HepG2 (cell line): ENCODE data around the gene SLC4A11. TPM values are rescaled to one million over a fixed set of nuclear protein-coding genes. Genes with fewer than 3 reads are reported as not detected.

Source experiments
- ARID2 ChIP-seq: sonication (generic); formaldehyde crosslinking; IDR thresholded peaks from 2 replicates; pipeline ENCODE4 v1.8.1; 2022; ENCODE audit warnings: mild to moderate bottlenecking, missing genetic modification reagents, borderline replicate concordance
- CERS6 ChIP-seq: sonication (generic); formaldehyde crosslinking; IDR thresholded peaks from 2 replicates; pipeline ENCODE4 v1.5.0; 2020; ENCODE audit warnings: missing genetic modification reagents
- CHD4 ChIP-seq: fragments of 200-600 bp; sonication (generic); IDR thresholded peaks from 2 replicates; pipeline ENCODE4 v1.7.0; 2017; ENCODE audit warnings: mild to moderate bottlenecking, low read length, borderline replicate concordance
- FOXK1 ChIP-seq: sonication (generic); formaldehyde crosslinking; IDR thresholded peaks from 2 replicates; pipeline ENCODE4 v1.4.0; 2020; ENCODE audit warnings: low read depth, missing genetic modification reagents, borderline replicate concordance
- GZF1 ChIP-seq: sonication (generic); formaldehyde crosslinking; IDR thresholded peaks from 2 replicates; pipeline ENCODE4 v1.5.1; 2020; ENCODE audit warnings: mild to moderate bottlenecking, missing genetic modification reagents
- JDP2 ChIP-seq: sonication (generic); formaldehyde crosslinking; IDR thresholded peaks from 2 replicates; pipeline ENCODE4 v1.8.1; 2022; ENCODE audit warnings: missing genetic modification reagents, borderline replicate concordance
- KDM2A ChIP-seq: sonication (generic); formaldehyde crosslinking; IDR thresholded peaks from 2 replicates; pipeline ENCODE4 v1.4.0; 2020; ENCODE audit warnings: low read depth, missing genetic modification reagents, borderline replicate concordance
- KDM5B ChIP-seq: sonication (generic); formaldehyde crosslinking; IDR thresholded peaks from 2 replicates; pipeline ENCODE4 v1.4.0; 2020; ENCODE audit warnings: missing genetic modification reagents, mild to moderate bottlenecking, borderline replicate concordance
- KLF13 ChIP-seq: sonication (generic); formaldehyde crosslinking; IDR thresholded peaks from 2 replicates; pipeline ENCODE4 v1.4.0; 2020; ENCODE audit warnings: mild to moderate bottlenecking, missing genetic modification reagents
- NCOA2 ChIP-seq: sonication (generic); formaldehyde crosslinking; IDR thresholded peaks from 2 replicates; pipeline ENCODE4 v1.8.0; 2022; ENCODE audit warnings: inconsistent platforms
- NR2C2 ChIP-seq: sonication (generic); formaldehyde crosslinking; IDR thresholded peaks from 2 replicates; pipeline ENCODE4 v1.4.0; 2020; ENCODE audit warnings: missing genetic modification reagents, mild to moderate bottlenecking, moderate library complexity, borderline replicate concordance
- SAFB2 ChIP-seq: sonication (generic); formaldehyde crosslinking; IDR thresholded peaks from 2 replicates; pipeline ENCODE4 v1.5.1; 2020; ENCODE audit warnings: missing genetic modification reagents, low read depth, mild to moderate bottlenecking, borderline replicate concordance
- SSRP1 ChIP-seq: IDR thresholded peaks from 2 replicates; pipeline ENCODE4 v1.6.1; 2016; ENCODE audit warnings: control low read depth
- TAF15 ChIP-seq: fragments of 200-400 bp; formaldehyde crosslinking; IDR thresholded peaks from one replicate; pipeline ENCODE4 v1.6.1; 2018; ENCODE audit warnings: mild to moderate bottlenecking, low read depth, low read length; ENCODE audit not compliant: poor library complexity, severe bottlenecking
- ZBTB2 ChIP-seq: sonication (generic); formaldehyde crosslinking; IDR thresholded peaks from 2 replicates; pipeline ENCODE4 v1.8.0; 2022; ENCODE audit warnings: low read depth, missing genetic modification reagents
- ZBTB21 ChIP-seq: sonication (generic); formaldehyde crosslinking; IDR thresholded peaks from 2 replicates; pipeline ENCODE4 v1.4.0; 2020; ENCODE audit warnings: missing genetic modification reagents
- ZNF121 ChIP-seq: sonication (generic); formaldehyde crosslinking; IDR thresholded peaks from 2 replicates; pipeline ENCODE4 v1.5.0; 2020; ENCODE audit warnings: mild to moderate bottlenecking, missing genetic modification reagents
- ZNF331 ChIP-seq: sonication (generic); formaldehyde crosslinking; IDR thresholded peaks from 2 replicates; pipeline ENCODE4 v1.4.0; 2020; ENCODE audit warnings: missing genetic modification reagents
- ZNF362 ChIP-seq: sonication (generic); formaldehyde crosslinking; IDR thresholded peaks from 2 replicates; pipeline ENCODE4 v1.4.0; 2020; ENCODE audit warnings: missing genetic modification reagents, mild to moderate bottlenecking, borderline replicate concordance
- ZNF550 ChIP-seq: sonication (generic); formaldehyde crosslinking; IDR thresholded peaks from 2 replicates; pipeline ENCODE4 v1.4.0; 2020; ENCODE audit warnings: mild to moderate bottlenecking, missing genetic modification reagents, borderline replicate concordance
- ZNF563 ChIP-seq: sonication (generic); formaldehyde crosslinking; IDR thresholded peaks from 2 replicates; pipeline ENCODE4 v1.8.0; 2022; ENCODE audit warnings: mild to moderate bottlenecking, moderate library complexity, missing genetic modification reagents
- ZNF569 ChIP-seq: sonication (generic); formaldehyde crosslinking; IDR thresholded peaks from 2 replicates; pipeline ENCODE4 v1.5.0; 2020; ENCODE audit warnings: mild to moderate bottlenecking, missing genetic modification reagents, moderate library complexity, borderline replicate concordance
- ZNF766 ChIP-seq: sonication (generic); formaldehyde crosslinking; IDR thresholded peaks from 2 replicates; pipeline ENCODE4 v1.5.0; 2020; ENCODE audit warnings: missing genetic modification reagents, borderline replicate concordance
- polyA plus RNA-seq, 8 experiments: library from polyadenylated mRNA; depleted of rRNA in 3 of 8; stranded (reverse) in 7 of 8; unstranded in 1 of 8; fragments of >200 nt; fragmentation: Illumina TruSeq in 4 of 8; extraction: Trizol in 4 of 8; gene quantifications; 2 replicates each; pipeline versions ENCODE4 v1.2.1 to v1.2.3, GENCODE V29; 2011 to 2016; ENCODE audit warnings: low read depth in 4 of 8, missing spikeins in 1 of 8, mixed read lengths in 1 of 8; ENCODE audit not compliant: insufficient read depth in 1 of 8
- total RNA-seq, 5 experiments: library from RNA; depleted of rRNA; stranded (reverse); fragments of >200 nt; fragmentation: Illumina TruSeq; extraction: Trizol; gene quantifications; 2 replicates each; pipeline ENCODE4 v1.2.3, GENCODE V29; 2016; ENCODE audit warnings: low read depth in 1 of 5
- TF ChIP-seq, protein P1 (sequence below): sonication (generic); formaldehyde crosslinking; IDR thresholded peaks from 2 replicates; pipeline ENCODE4 v1.4.0; 2020; ENCODE audit warnings: missing genetic modification reagents

Gene SLC4A11
- total and polyA plus RNA-seq, 2 of the 13 experiments (the other 11 are each of a cell fraction or from before 2014, with no cell fraction given) = 3.9 to 27.0 TPM

GRCh38 chr20:3218307-3218988 lies 20.5 kb downstream of the SLC4A11 start (continued):
- TF ChIP-seq SAFB2 (peak; percentile 74; the same call in 1 of the 2 replicates), ZNF563 (peak; percentile 83), ZNF550 (CRISPR knock-in tag) (no peak), JDP2 (CRISPR knock-in tag) (no peak), ZBTB2 (no peak), ZBTB21 (CRISPR knock-in tag) (peak; percentile 26; the same call in 1 of the 2 replicates), SSRP1 (peak; percentile 90; the same call in 1 of the 2 replicates), NCOA2 (CRISPR knock-in tag) (peak; percentile 26; the same call in 1 of the 2 replicates), FOXK1 (CRISPR knock-in tag) (peak; percentile 46; the same call in 1 of the 2 replicates), GZF1 (CRISPR knock-in tag) (peak; percentile 85; the same call in 1 of the 2 replicates), KDM5B (peak; percentile 89; the same call in 1 of the 2 replicates), ZNF766 (CRISPR knock-in tag) (no peak), ZNF121 (CRISPR knock-in tag) (peak; percentile 83), KLF13 (CRISPR knock-in tag) (0 out of 2 replicates have a peak, but pooled peaks have one; percentile 79), KDM2A (CRISPR knock-in tag) (peak; percentile 99), ZNF331 (CRISPR knock-in tag) (peak; percentile 87), ZNF569 (0 out of 2 replicates have a peak, but pooled peaks have one; percentile 44), CERS6 (CRISPR knock-in tag) (no peak), ARID2 (CRISPR knock-in tag) (no peak; the same call in 1 of the 2 replicates), ZNF362 (CRISPR knock-in tag) (peak; percentile 37; the same call in 1 of the 2 replicates), CHD4 (no peak), TAF15 (peak; percentile 78), NR2C2 (peak; percentile 48; the same call in 1 of the 2 replicates)
- TF ChIP-seq, protein P1, sequence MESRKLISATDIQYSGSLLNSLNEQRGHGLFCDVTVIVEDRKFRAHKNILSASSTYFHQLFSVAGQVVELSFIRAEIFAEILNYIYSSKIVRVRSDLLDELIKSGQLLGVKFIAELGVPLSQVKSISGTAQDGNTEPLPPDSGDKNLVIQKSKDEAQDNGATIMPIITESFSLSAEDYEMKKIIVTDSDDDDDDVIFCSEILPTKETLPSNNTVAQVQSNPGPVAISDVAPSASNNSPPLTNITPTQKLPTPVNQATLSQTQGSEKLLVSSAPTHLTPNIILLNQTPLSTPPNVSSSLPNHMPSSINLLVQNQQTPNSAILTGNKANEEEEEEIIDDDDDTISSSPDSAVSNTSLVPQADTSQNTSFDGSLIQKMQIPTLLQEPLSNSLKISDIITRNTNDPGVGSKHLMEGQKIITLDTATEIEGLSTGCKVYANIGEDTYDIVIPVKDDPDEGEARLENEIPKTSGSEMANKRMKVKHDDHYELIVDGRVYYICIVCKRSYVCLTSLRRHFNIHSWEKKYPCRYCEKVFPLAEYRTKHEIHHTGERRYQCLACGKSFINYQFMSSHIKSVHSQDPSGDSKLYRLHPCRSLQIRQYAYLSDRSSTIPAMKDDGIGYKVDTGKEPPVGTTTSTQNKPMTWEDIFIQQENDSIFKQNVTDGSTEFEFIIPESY (CRISPR knock-in tag) = peak; percentile 92
